Measurements from ENCODE around the gene NRSN2.

DNA sequence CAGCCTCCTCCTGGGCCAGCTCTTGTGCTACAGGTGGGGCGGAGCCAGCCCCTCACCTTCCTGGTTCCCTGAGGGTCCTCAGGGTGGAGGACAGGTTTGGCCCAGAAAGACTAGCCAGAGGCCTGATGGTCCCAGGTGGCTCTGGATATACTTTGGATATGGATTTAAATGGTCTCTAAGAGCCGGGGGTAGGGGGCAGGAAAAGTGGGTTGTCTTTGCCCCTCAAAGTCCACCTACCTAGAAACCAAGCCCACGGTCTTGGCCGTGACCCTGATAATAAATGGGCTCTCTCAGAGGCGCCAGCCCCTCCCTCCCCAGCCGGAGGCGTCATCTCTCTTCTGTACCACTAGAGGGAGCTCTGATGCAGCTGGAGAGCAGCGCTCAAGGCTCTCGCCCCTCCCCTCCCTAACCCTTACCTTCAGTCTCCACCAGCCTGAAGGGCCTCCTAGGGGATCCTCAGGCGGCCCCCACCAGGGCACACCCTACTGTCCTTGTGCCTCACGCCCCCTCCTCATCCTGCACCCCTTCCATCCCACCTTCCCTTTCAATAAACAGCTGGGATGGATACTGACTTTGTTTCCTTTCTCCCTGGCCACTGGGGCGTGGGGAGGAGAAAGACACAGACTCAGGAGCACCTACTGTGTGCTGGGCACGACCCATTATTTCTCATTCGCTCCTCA lies 7.5 kb downstream of the NRSN2 start:
- TF ChIP-seq, protein P1, sequence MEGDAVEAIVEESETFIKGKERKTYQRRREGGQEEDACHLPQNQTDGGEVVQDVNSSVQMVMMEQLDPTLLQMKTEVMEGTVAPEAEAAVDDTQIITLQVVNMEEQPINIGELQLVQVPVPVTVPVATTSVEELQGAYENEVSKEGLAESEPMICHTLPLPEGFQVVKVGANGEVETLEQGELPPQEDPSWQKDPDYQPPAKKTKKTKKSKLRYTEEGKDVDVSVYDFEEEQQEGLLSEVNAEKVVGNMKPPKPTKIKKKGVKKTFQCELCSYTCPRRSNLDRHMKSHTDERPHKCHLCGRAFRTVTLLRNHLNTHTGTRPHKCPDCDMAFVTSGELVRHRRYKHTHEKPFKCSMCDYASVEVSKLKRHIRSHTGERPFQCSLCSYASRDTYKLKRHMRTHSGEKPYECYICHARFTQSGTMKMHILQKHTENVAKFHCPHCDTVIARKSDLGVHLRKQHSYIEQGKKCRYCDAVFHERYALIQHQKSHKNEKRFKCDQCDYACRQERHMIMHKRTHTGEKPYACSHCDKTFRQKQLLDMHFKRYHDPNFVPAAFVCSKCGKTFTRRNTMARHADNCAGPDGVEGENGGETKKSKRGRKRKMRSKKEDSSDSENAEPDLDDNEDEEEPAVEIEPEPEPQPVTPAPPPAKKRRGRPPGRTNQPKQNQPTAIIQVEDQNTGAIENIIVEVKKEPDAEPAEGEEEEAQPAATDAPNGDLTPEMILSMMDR (IDR thresholded peaks at IDR 0.05) = peak; percentile 79 to 92 (median 90)
- TF ChIP-seq POLR2A (IDR thresholded peaks at IDR 0.05) = no peak
